Activated CD8-positive, alpha-beta memory T cell treated with anti-CD3 and anti-CD28 coated beads for 1 hour (primary cell): Measurements from ENCODE around the gene SNRPD3.
"Not testable (repeated sequence)": the region's sequence is repeated elsewhere in the genome, so short reads cannot be mapped to it uniquely, and the experiment has no call there.

Source experiments
- DNase-seq, 2 donors: peaks; one replicate each; pipeline ENCODE4 v3.0.0-alpha.2; 2020; ENCODE audit warnings: low read depth in 1 of 2; ENCODE audit errors: extremely low read depth in 1 of 2

The SNRPD3 gene

DNA sequence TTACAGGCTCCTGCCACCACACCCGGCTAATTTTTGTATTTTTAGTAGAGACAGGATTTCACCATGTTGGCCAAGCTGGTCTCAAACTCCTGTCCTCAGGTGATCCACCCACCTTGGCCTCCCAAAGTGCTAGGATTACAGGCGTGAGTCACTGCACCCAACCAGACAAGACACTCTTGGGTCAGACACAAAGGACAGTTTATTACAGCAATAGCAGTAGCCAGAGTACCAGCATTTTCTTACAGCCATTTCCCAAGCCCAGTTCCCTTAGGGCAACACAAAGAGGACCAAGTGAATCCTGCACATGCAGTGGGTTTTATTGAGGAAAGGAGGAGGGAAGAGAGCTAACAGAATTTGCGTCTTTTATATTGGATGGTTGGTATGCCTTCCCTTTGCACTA lies 24.8 kb upstream of the SNRPD3 start:
- not testable (repeated sequence) for DNase-seq

DNA sequence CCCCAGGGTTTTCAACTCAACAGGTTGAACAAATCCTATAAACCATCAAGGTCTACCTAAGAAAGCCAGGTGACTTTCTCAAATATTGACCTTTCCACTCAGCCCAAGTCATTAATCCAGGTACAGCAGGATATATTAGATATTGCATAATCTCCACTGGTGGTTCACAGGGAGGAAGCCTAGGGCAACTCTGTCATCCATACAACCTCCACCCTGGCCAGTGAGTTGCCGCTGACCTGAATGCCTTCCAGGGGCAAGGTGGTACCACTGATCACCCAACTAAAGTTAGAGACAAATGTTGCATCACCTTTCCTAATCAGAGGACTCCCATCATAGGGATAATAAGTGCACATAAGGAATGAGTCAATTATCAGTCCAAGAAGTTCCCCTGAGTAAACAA lies 23.7 kb upstream of the SNRPD3 start:
- no peak for DNase-seq

DNA sequence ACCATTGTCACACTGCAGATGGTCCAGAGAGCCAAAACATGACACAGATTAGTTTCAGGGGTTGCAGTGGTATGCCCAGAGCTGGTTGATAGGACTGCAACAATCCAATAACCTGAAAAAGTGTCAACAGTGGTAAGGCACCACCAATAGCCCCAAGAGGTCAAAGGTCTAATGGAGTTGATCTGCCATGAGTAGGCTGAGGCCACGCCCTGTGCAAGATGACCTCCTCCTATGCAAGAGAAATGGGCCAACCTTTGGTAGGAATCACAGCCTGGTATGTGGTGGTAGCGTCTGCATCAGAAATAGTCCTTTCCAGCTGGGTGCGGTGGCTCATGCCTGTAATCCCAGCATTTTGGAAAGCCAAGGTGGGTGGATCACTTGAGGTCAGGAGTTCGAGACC lies 20.5 kb upstream of the SNRPD3 start:
- no peak for DNase-seq

DNA sequence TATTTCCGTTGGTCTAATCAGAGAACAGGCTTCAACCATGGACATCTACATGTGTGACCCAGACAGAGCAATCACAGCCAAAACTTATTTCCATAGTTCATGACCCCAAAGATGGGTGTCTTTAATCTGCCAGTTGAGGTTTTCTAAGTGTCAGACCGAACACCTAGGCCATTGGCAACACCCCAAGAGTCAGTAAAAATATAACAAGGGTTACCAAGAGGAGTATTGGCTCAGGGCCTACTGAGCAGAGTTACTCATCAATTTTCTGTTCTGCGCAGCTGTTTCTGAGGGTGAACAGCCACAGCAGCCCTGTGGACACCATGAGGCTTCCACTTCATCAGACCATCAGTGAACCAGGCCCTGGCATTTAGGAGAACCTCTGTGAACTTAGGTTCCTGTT lies 19.7 kb upstream of the SNRPD3 start:
- no peak for DNase-seq

DNA sequence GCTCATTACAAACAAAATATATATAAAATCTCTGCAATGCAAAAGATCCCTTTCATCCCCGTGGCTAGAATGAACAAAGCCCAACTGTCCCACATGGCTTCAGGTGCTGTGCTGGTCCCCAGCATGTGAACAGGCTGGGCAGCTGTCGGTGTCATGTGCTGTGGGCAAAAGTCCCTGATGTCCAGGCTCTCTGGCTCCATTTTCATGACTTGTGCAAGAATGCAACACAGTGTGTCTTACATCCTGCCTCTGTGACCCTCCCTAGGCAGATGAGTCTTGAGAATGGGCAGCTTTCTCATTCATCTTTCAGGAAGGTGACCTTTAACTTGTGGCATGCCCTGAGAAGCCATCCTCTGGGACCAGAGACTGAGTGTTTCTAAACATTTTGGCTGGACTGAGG lies 15.3 kb upstream of the SNRPD3 start:
- no peak for DNase-seq

DNA sequence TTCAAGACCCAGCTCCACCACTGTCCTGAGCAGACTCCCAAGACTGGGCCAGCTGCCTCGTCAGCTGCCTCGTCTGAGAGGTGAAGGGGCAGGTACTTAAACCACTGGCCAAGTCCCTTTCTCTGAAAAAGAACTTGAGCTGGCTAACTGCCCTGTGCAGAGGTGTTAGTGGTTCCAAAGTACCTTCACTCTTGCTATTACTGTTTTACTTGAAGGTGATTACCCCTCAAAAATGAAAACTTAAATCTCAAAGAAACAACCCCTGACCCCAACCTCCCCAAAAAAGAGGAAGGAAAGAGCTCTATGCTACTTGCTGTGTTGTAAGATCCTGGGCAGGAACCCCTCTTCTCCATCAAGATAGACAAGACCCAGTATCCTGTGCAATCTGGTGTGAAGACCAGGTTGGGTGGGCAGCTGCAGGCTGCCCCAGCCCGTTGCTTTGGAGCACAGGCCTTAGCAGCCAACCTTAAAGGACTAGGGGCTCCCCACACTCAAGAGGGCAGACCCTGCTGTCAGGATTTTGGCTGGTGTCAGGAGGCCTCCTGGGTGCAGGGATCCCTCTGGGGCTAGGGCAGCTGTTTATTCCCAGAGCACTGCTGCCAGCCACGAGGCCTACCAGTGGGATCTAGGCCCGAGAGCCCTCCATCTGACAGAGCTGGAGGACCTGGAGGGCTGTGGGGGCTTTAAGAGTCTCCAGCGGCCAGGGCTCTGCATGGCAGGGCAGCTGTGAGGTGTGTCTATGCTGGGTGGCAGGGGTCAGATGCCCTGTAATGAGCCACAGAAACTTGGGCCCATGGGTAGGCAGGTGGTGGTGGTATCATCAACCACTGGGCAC lies 13.9 kb upstream of the SNRPD3 start:
- DNase-seq = no peak

DNA sequence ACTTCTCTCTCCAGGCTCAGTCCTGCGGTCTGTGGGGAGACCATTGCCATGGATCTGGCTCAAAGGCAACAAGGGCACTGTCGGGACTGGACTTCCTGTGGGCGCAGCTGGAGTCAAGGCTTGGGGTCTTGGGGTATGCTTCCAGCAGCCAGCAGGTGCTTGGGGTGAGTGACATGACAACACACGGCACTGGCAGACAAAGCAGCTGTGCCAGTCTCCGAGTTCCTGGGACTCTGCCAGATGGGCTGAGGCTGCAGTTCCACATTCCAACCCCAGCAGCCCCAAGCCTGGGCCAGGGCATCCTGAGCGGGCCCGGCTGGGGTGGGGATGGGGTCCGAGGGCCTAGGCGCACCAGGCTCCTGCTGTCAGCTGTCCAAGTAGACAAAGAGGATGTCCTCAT lies 13.2 kb upstream of the SNRPD3 start:
- no peak for DNase-seq

DNA sequence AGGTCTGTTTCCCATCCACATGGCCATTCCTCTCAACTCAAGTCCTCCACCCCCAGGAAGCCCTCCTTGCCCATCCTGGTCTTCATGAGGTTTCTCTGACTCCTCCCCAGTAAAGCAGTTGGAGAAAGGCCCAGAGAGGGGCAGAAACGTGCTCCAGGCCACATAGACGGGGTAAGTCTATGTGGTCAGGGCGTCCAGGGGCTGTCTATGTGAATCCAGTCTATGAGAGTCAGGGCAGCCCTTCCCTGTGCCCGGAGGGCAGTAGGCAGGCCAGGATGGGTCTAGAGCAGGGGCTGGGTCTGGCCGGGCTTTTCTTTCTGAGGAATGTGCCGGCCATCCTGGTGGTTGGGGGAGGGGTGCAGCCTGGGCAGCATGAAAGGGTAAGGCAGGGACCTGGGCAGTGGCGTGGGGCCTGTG lies 12.6 kb upstream of the SNRPD3 start:
- DNase-seq = no peak

DNA sequence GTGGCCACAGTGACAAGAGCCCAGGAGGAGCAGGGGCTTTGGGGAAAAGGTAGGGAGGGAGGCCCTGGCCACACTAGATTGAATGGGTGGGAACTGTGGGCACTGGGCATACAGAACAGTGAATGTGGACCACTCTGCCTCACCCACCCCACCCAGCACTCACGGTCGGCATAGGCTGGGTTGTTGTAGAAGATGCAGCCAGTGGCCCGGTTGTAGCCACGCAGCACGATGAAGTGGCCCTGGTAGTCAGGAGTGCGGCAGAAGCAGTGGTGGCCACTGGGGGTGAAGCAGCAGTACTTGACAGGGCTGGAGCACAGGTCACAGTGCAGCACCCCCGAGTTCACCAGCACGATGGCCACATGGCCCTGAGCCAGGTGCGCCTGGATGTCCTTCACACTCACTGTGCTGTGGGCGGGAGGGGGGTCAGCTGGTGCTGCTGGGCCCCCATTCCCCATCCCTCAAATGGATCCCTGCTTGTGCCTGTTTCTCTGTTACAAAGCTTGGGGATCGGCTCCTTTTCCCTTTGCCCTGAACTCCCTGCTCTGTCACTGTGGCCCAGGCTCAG lies 12.0 kb upstream of the SNRPD3 start:
- DNase-seq = no peak

DNA sequence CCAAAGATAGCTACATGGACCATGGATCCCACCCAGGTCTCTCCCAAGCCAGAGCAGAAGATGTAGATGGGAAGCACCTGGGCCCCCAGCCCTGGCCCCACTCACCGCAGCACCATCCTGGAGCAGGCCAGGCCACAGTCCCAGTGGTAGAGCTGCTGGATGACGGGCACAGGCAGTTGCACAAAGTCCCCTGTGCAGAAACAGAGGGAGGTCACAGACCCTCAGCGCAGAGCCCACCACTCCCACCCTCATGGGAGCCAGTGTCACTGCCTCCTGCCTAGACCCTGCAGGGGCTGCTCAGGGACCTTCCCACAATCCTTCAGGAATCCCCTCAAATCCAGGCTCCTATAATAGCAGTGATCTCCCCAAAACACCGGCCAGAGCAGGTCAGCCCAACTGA lies 7.0 kb upstream of the SNRPD3 start:
- no peak for DNase-seq

DNA sequence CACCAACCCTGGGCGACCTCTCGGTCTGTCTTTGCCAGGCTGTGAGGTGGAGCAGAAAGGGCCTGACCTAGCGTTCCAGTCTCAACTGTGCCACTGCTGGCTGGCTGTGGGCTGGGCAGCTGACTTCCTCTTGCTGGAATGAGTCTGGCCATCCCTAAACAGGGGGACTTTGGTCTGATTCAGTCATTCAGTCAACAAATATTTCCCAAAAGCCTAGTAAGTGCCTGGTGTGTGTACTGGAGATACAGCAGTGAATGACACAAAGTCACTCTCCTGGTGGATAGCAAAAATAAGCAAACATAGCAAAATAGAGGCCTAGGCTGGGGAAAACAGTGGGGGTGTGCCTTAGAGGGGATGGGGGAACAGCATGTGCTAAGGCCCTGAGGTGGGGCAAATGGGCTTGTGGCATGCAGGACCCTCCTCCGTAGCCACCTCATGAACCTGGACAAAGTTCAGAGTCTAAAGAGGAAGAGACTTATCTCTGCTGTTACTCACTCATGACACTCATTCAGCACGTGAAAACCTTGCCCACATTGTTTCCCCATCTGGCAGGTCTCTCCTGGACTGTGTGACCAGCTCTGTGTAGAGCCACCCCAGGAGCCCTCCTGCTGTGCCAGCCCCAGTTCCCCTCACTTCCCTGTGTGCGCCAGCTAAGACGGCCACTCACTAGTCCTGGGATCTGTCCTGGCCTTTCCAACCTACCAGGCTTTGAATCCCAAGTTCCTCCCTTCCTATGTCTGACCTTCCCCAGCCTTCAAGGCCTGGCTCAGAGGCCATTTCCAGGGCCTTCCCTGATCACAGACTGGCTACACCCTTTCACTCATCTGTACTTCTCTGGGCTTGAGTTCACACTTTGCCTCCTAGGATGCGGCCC lies 5.5 kb upstream of the SNRPD3 start:
- no peak for DNase-seq

DNA sequence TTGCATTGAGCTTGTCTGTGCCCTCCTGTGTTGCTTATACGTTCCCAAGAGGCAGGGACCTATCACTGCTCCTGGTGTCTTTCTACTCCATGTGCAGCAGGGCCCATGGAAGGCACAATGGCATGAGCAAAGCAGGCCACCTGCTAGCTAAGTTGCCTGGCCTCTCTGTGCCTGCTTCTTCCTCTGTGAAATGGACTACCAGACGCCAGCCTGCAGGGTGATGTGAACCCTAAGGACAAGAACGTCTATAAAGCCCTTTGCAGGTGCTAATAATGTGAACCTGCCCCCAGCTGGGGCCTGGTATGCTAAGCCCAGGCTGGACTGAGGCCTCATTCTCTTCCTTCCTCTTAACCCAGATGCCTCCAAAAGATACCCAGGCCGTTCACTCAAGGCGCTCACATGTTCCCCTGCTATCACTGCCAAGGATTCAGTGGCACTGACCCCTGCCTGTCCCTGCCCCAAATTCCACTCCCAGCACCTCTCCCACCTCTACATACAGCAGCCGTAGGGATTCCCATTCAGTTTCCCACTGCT lies 4.8 kb upstream of the SNRPD3 start:
- DNase-seq = no peak

DNA sequence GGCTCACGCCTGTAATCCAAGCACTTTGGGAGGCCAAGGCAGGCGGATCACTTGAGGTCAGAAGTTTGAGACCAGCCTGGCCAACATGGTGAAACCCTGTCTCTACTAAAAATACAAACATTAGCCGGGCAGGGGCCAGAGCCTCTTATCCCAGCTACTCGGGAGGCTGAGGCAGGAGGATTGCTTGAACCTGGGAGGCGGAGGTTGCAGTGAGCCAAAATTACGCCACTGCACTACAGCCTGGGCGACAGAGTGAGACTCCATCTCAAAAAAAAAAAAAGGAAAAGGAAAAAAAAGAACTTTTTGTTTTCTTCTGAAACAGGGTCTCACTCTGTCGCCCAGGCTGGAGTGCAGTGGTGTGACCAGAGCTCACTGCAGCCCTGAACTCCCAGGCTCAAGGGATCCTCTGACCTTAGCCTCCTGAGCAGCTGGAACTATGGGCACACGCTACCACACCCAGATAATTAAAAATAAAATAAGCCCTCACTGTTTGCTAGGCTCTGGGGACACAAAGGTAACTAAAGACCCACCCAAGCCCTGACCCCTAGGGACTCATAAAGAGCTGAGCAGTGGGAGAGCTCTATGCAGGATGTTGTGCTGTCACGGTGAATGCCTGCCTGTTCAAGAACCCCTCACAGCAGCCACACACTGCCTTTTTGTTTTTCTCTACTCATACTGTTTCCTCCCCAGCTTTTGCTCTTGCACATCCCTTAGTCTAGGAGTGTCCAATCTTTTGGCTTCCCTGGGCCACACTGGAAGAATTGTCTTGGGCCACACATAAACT lies 3.1 kb upstream of the SNRPD3 start:
- not testable (repeated sequence) for DNase-seq

DNA sequence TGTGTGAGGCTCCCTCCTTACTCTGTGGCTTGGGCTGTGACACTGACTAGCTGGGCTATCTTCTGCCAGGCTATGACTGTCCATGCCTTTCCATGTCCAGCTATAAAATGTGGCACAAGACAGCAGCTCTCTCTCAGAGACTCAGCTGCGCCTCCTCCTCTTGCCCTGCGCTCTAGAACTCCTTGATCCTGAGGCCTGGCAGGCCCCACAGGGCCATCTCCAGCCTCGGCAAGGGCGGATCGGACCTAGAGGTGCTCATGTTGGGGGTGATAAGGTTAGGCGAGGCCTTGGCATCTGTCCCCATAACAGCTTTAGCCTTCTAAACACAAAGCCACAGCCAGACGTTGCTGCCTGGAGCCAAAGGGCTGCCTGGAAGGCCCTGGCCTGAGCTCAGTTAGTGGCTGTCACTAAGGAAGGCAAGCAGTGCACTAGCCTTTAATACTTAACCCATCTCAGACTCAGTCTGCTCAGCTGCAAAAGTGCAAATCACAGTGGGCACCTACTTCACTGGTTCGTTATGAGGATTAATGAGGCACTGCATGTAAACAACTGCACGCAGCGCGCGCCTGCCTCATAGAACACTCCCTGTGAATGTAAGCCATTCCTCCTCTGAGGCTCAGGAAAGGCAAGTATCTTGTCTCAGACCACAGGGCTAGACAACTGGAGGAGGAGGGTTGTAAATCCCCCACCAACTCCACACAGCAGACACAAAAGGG lies 2.0 kb upstream of the SNRPD3 start:
- no peak for DNase-seq

DNA sequence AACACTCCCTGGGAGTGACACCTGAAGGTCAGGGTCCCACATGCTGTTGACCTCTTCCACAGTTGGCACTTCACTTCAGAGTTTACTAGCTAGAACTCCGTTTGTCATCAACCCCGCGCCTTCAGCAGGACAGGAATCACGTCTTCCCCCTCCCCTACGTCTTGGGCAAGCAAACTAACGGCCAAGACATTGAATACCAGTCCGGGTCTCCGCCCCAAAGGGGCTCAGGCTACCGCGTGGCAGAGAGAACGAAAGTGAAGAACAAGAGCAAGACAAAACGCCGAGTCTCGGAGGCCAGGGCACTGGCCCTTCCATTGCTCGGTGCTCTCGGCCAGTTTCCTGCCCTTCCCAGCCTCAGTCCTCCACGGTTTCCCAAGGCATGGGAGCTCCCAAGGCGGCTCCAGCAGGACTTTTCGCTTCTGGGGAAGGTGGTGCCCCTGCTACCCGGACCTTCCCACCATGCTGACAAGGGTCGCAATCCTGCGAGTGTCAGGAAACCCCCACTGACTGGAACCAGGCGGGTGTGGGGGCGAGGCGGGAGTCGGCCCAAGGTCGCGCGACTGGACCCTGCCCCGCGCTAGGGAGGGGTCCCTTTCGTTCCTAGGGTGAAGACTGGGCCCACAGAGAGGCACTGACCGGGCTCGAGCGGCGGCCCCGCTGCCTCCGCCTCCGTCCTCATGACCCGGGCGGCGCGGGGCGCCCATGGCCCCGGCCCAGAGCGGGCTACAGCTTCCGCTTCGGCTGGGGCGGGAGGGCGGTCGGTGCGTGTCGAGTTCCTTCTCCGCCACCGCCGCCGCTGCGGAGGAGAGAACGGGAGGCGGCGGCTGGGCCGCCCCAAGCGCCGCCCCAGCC lies 1.3 kb upstream of the SNRPD3 start, which contains the start of gene GUCD1:
GUCD1 (minus strand) TSS at position 826 of the 852 bp plus-strand sequence; CDS start at position 679, 147 bp downstream.
- DNase-seq = peak in 1 of 2 donors; percentile 8

DNA sequence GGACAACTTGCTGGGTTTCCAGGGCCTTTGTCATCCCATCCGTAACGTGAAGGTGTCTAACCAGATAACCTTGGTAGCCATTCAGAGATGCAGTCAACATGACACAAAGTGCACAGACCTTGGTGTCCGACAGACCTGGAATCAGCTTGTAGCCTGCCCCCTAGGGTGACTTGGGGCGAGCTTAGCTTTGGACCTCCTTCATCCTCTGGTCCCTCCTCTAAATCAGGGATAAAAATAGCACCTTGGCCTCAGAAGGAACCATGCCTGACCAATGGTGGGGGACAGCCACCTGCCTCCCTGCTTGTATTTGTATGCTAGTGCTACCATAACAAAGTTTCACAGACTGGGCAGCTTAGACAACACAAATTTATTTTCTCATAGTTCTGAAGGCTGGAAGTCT lies 3.7 kb downstream of the SNRPD3 start:
- DNase-seq = no peak

DNA sequence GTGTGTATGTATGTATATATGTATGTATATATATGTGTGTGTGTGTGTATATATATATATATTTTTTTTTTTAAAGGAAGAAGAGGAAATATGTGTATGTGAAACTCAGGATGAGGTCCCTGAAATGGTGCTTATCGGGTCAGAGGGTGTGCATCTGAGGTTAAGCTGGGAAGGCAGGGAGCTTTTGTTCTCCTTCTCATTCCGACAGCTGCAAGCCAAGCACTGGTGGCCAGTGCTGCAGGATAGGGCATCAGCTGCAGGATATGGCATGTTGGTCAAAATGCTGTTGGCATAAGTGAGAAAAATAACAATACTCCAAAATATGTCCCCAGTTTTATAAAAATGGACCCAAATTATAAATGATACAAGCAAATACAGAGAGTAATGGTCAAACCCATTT lies 7.4 kb downstream of the SNRPD3 start:
- no peak for DNase-seq

DNA sequence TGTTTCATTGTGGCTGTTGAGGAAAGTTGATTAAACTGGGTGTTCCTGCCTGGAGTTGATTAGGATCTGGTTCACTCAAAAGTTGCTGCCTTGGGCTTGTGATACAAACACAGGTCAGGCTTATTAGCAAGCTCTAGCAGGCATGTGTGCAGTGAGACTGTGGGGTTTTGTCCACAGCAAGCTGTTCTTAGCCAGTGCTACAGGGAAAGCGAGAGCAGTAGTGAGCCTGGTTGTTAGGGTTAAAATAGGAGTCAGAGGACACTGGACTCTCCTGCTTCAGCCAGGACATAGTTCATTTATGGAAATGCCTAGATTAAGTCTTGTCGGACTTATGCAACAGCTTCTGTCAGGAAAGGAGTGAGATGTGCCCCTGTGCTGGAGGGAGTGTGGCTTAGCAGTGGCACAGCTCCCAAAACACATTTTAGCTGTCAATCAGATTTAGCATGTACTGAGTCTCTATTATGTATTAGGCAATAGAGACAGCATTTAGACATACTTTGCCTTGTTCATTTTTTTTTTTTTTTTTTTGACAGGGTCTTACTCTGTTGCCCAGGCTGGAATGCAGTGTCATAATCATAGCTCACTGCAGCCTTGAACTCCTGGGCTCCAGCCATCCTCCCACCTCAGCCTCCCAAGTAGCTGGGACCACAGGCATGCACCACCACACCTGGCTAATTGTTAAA lies 8.7 kb downstream of the SNRPD3 start:
- DNase-seq = no peak
